SKM-1 treated with dmso at 0.1 percent for 144 hours (cell line): ENCODE measurements around the gene KIF15.
"Not testable (repeated sequence)": the region's sequence is repeated elsewhere in the genome, so short reads cannot be mapped to it uniquely, and the experiment has no call there.

Experiments
- DNase-seq: peaks from one replicate; lab custom pipeline; 2025; ENCODE audit not compliant: unreplicated experiment; lab: John Stamatoyannopoulos, UW

The KIF15 gene

GRCh38 chr3:44761424-44762169, at the start of gene KIF15, which contains the start of gene KIAA1143:
KIF15 (plus strand) TSS chr3:44761794; CDS start chr3:44761866, 72 bp downstream.
KIAA1143 (minus strand) TSS chr3:44761619; CDS start chr3:44761602, 17 bp downstream.
- DNase-seq: peak; percentile 87

GRCh38 chr3:44712455-44713075, 49.0 kb upstream of the KIF15 start, which contains the start of gene ZNF502:
ZNF502 (plus strand) TSS chr3:44712660; CDS start chr3:44720262, 7,602 bp downstream.
- DNase-seq: no peak

DNA sequence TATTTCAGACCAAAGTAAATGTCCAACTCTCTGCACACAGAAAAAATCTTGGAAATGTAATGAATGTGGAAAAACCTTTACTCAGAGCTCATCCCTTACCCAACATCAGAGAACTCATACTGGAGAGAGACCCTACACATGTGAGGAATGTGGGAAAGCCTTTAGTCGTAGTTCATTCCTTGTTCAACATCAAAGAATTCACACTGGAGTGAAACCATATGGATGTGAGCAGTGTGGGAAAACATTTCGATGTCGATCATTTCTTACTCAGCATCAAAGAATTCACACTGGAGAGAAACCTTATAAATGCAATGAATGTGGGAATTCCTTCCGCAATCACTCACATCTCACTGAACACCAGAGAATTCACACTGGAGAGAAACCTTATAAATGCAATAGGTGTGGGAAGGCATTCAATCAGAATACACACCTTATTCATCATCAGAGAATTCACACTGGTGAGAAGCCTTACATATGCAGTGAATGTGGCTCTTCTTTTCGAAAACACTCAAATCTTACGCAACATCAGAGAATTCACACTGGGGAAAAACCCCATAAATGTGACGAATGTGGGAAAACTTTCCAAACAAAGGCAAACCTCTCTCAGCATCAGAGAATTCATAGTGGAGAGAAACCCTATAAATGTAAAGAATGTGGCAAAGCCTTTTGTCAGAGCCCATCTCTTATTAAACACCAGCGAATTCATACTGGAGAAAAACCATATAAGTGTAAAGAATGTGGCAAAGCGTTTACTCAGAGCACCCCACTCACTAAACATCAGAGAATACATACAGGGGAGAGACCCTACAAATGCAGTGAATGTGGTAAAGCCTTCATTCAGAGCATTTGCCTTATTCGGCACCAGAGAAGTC, 40.1 kb upstream of the KIF15 start:
- DNase-seq: no peak

DNA sequence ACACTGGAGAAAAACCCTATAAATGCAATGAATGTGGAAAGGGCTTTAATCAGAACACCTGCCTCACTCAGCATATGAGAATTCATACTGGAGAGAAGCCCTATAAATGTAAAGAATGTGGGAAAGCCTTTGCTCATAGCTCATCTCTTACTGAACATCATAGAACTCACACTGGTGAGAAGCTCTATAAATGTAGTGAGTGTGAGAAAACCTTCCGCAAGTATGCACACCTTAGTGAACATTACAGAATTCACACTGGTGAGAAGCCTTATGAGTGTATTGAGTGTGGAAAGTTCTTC, 39.5 kb upstream of the KIF15 start:
- no peak for DNase-seq

GRCh38 chr3:44729384-44729910, 32.1 kb upstream of the KIF15 start, which contains the start of gene ZNF501:
ZNF501 (plus strand) TSS chr3:44729635; CDS start chr3:44734422, 4,787 bp downstream.
- no peak for DNase-seq

- no peak for DNase-seq
Observed at GRCh38 chr3:44734646-44735168, 26.9 kb upstream of the KIF15 start.

DNA sequence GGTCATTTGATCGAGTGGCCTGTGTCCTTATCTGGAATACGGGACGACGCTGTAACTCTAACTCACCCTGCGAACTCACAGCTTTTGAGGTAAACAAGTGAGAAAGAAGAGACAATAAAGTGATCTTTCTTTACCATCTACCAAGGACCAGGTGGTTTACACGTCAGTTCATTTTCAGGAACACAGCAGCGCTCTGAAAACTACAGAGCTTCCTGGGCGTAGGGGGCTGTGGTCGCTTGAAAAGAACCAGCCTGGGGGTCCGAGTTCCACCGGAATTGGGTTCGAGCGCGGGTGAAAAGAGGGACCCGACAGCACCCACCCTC, 532 bp upstream of the KIF15 start:
- no peak for DNase-seq

DNA sequence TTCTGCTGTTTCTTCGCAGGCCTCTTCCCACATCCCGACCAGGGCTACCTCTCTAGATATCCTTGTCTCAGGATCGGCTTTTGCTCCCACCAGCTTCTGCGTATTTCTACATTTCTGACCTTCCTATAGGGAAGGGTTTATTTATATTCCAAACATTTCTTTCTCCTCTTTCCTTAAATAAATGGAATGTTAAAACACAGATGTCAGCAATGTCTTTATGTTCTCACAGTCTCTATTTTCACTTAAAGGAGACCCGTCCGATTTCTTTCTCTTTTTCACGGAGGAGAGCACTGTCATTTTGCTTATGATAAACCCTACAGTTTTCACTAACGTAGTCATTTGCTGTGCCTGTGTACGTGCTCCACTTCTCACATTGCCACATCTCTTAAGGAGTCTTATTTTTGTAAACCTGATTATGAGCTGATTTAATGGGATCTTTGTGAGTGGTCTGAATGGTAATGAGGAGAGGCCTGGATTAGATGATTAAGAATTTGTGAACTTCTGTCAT, 630 bp downstream of the KIF15 start:
- peak; percentile 27 for DNase-seq

GRCh38 chr3:44762690-44763089, 1.1 kb downstream of the KIF15 start:
- no peak for DNase-seq

- no peak for DNase-seq
Observed at GRCh38 chr3:44764248-44764647, 2.7 kb downstream of the KIF15 start.

DNA sequence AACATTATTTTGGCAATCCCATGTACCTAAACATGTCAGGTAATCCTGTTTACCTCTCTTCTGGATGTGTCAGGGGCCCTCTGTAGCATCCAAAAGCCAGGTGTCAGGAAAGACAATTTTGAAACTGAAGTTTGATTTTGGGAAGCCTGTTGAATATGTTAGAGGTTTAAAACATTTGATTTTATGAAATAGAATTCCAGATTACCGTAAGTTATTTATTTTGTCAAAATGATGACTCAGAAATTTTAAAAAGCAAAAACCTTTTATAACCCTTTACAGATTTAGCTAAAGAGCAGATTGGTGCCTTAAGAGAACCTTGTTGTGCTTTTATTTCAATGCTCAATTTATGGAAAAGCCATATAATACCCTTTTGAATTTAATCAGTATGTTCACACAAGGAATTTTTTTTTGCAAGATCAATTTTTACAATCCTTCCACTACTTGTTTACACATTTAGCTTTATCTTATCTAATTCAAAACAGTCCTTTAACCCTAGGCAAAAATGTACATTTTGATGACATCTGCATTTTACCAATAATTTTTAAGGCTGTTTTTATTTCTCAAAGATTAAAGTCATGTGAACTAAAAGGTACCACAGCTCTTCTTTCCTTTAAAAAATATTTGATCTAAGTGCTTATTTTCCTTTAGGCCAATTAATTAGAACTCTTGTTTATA, 10.0 kb downstream of the KIF15 start:
- no peak for DNase-seq

DNA sequence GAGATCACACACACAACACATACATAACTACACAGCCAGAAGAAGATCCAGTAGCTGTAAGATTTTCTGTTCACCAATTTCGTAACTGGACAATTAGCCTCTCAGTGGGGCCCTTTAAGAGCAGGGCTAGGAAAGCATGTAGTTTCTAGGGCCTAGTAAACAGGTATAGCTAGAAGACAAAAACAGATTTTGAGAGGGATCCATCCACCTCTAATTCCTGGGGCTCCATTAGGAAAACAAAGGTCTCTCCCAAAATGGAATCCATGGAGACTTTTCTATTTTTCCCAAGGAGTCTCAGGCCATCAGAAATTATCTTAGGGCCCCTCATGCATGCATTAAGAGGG, 10.5 kb downstream of the KIF15 start:
- DNase-seq: no peak

DNA sequence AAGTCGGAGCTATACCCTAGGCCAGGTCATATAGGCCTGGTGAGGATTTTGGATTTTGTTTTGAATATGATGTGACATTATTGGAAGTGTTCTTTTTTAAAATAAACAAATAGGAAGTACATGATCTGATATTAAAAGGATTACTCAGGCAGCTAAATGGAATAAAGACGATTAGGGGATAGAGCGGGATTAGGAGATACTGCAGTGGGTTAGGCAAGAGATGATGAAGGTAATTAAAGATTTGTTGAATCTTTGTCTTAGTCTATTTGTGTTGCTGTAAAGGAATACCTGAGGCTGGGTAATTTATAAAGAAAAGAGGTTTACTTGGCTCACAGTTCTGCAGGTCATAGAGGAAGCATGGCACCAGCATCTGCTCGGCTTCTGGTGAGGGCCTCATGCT, 21.3 kb downstream of the KIF15 start:
- no peak for DNase-seq

GRCh38 chr3:44795197-44795596, 33.6 kb downstream of the KIF15 start:
- DNase-seq: no peak

DNA sequence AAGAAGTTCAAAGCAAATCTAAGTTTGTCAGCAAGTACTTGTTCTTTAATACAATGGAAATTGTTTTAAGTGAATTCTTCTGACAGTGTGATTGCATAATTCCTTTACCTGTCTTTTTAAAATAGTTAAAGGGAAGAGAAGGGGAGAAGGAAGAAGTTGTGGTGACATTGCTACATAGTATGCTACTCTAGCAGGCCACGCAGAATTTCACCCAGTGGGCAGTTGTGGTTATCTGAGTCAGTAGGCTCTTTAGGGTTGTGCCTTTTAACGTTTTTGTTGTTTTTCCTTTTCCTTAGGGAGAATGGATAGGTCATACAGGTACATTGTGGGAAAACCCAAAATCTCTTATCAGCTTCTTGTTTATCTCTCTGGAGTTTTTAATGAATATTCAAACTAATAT, 40.4 kb downstream of the KIF15 start:
- DNase-seq: peak; percentile 76

DNA sequence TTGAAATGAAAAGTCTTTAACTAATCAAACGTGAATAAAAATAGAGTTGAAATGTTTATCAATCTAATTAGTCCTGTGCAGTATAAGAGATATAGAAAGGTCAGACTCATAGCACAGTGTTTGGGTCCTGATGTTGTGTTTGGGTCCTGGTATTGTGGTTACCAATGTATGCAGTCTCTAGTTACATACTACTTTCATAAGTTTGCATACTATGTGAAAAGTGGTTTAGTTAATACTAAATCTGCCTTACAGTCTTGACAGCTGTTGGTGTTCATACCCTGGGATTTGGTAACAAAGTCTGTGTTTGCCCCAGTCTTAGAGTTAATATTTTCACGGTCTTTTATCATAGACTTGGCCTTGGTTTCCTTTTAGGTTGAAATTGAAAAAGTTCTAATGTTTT, 41.7 kb downstream of the KIF15 start:
- DNase-seq: no peak

GRCh38 chr3:44805960-44806359, 44.4 kb downstream of the KIF15 start:
- no peak for DNase-seq

- DNase-seq: no peak
Observed at GRCh38 chr3:44814751-44815150, 53.2 kb downstream of the KIF15 start.

- DNase-seq: not testable (repeated sequence)
Observed at GRCh38 chr3:44816334-44816733, 54.7 kb downstream of the KIF15 start.

- DNase-seq: not testable (repeated sequence)
Observed at GRCh38 chr3:44821206-44821605, 59.6 kb downstream of the KIF15 start.
